Stimulated activated CD8-positive, alpha-beta memory T cell treated with anti-CD3 and anti-CD28 coated beads, Interleukin-15, amount 100 ng/mL, for 1 hour (primary cell): Measurements from ENCODE around the gene SLC6A2.
"Not testable (repeated sequence)": the region's sequence is repeated elsewhere in the genome, so short reads cannot be mapped to it uniquely, and the experiment has no call there.

Experiments
- DNase-seq: peaks from one replicate; pipeline ENCODE4 v3.0.0-alpha.2; 2020; ENCODE audit warnings: low read depth

The SLC6A2 gene

GRCh38 chr16:55711959-55712876 lies 56.4 kb downstream of the SLC6A2 start:
- DNase-seq = peak; percentile 28

- no peak for DNase-seq
These were observed 57.3 kb downstream of the SLC6A2 start for GRCh38 chr16:55713103-55713502.

- no peak for DNase-seq
These were observed 61.5 kb downstream of the SLC6A2 start for GRCh38 chr16:55717326-55717725.

- no peak for DNase-seq
These were observed 69.4 kb downstream of the SLC6A2 start for GRCh38 chr16:55725055-55725777.

GRCh38 chr16:55728797-55729196 lies 73.0 kb downstream of the SLC6A2 start:
- DNase-seq = no peak

GRCh38 chr16:55730115-55730514 lies 74.3 kb downstream of the SLC6A2 start:
- no peak for DNase-seq

- no peak for DNase-seq
These were observed 76.7 kb downstream of the SLC6A2 start for GRCh38 chr16:55732496-55732895.

GRCh38 chr16:55734665-55735064 lies 78.9 kb downstream of the SLC6A2 start:
- no peak for DNase-seq

GRCh38 chr16:55735120-55735781 lies 79.5 kb downstream of the SLC6A2 start:
- DNase-seq = no peak

GRCh38 chr16:55736671-55737070 lies 80.9 kb downstream of the SLC6A2 start:
- no peak for DNase-seq

- DNase-seq = no peak
These were observed 81.5 kb downstream of the SLC6A2 start for GRCh38 chr16:55737318-55737717.

- DNase-seq = no peak
These were observed 82.2 kb downstream of the SLC6A2 start for GRCh38 chr16:55737966-55738365.

GRCh38 chr16:55746081-55746480 lies 90.3 kb downstream of the SLC6A2 start:
- no peak for DNase-seq

GRCh38 chr16:55747785-55748184 lies 92.0 kb downstream of the SLC6A2 start:
- DNase-seq = no peak

- not testable (repeated sequence) for DNase-seq
These were observed 96.8 kb downstream of the SLC6A2 start for GRCh38 chr16:55752465-55753144.

- DNase-seq = not testable (repeated sequence)
These were observed 97.4 kb downstream of the SLC6A2 start for GRCh38 chr16:55753145-55753631.
